Epidermal melanocyte (primary cell): ENCODE results near the gene HOXA4.

ENCODE experiments used
- DNase-seq: peaks from one replicate; pipeline ENCODE4 v3.0.0; 2011; ENCODE audit warnings: low spot score; ENCODE audit not compliant: insufficient read length

The HOXA4 gene

DNA sequence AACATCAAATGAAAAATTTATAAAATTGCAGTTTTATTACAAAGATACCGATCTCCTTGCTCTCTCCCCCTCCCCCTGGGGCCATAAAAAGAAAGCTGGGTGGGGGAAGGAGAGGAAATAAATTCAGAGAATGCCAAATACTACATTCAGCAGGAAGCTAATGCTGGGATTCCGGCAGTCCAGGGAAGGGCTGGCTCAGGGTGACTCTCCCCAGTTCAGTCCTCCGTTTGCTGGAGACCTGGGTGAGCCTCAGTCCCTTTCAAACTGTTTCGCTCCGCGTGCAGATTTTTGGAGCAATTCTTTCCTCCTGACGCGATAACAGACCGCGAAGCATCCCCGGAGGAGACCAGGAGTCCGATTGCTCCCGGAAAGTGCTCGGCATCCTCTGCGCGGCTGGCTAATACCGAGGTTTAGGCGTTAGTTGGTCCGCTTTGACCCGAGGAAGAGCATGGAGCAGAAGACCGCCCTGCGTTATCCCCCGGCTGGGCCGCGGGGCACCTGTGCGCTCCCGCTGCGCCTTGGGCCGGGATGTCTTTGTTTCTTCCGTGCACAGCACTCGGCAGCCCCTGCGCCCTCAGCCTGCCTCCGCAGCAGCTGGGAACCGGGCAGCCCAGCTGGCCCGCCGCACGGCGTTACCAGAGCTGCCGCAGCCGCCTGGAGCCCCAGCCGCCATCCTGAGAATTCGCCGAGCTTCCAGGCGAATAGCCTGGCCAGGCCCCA, 24.2 kb downstream of the HOXA4 start:
- no peak for DNase-seq

DNA sequence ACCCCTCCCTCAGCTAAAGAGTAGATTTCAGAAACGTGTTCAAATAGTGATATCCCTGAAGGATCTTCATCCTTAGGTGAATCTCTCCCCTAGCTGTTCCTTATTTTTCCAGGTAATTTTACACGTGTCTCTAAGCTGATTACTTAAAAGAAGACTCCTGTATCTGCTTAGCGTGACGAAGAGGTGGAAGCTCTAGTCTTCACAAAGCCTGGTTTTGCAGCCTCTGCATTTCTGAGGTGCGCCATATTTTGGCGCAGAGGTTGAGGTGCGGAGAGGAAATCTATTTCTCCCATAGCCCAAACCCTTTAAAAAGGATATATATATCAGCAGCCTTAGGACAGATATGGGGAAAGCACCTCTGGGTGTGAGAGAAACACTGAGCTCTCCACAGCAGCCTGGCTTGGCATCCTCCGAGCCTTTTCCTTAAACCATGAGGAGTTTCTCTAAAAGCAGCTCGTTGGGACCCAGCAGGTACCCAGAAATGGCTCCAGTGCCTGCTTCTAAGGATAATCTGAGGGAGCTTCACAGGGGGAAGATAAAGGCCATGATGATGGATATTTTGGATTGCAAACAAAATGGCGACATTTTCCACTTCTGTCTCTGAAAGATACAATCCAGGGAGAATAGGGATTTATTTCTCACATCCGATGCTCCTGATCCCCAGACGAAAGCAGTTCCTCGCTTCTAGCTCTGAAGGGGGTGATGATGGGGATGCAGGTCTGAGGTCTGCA, 25.1 kb downstream of the HOXA4 start:
- DNase-seq, result no peak

DNA sequence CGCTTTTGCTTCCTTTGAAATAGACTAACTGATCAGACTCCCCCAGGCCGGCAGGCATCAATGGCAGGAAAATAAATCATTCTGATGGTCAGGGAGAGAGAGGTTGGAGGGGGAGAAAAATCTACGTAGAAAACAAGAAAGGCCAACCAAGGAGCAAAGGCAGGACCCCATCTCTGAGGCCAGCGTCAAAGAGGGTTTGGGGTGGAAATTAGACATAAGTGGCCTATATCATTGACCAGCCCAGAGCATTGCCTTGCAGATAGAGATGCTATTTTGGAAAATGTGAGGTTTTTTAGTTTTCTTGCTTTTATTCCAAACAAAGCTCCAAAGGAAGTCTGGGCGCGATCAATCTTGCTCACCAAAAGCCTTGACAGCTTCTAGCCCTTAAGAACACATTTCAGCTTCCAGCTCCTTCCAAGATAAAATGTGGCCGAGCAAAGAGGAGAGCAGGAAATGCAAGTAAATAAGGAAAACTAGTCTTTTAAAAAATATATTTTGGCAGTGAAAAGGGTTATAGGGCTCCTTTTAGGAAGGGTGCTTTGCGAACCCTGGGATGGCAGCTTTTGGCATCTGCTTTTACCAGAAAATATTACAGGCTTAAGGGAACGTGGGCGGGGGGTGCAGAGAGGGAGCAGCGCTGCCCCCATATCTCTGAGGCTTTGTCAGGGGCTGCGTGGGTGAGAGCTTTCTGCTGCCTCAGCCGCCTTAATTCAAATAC, 26.1 kb downstream of the HOXA4 start:
- DNase-seq, result no peak

DNA sequence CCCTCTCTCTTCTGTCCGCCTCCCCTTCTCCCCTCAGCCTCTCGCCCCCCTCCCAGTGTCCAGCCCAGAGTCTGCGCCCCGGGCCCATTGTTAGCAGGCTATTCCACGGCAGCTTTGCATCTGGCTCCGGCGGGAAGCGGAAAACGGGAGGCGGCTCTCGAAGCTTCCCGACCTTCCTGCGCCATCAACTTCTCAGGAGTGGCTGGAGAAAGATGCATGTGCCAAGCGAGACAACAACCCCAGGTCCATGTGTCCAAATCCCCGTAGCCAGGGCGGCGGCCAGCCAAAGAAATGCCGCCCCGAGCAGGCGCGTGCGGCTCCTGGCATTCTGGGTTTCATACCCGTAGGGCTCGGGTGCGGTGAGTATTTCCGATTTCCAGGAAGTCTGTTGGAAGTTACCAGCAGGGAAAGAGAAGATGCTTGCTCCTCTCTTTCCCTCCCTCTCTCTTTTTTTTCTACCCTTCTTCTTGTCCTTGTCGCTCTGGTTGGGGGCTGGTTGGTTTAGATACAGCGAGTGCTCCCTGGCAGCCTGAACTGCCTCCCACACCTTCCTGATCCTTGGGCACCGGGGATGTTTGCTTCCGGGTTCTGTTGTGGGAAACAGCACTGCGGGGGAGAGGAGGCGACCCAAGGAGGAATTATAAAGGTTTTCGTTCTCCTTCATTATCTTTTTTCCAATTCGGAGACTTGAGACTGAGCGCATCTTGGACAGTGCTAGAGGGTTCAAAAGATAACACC, 26.9 kb downstream of the HOXA4 start:
- DNase-seq, result no peak

DNA sequence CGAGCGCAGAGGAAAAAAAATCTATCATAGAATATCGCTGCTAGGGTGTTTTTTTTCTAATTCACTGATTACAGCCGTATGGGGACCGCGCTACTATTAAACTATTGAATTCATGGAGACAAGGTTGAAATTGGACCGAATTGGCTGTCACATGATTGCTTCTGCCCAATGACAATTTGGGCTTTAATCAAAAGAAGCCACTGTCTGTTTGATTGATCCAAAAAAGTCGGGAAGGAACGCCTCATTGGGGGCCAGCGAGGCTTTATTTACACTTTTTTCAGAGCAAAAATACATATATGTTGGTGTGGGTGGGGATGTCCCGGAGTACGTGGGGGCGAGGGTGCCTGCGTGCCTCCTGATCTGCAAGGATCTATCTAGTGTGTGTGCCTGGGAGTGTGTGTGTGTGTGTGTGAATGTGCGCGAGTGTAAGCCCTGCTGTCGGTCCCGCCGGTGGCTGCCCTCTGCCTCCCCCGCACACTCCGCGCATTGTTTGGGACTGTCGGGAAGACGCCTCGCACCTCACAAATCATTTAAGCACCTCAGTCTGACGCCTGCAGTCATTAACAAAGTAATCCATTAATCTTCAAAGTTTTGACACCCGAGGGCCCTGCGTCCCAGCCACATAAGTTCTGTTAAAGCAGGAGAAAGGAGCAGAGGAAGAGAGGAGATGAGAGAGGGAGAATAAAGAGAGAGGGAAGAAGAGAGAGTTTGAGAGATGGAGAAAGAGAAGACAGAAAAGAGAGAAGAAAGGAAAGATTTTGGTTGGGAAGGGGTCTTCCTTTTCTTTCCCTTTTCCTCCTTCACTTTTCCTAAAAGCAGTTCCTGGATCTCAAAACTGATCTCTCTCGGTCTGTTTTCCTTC, 27.7 kb downstream of the HOXA4 start, which contains the start of gene HOXA2:
Gene HOXA2, minus strand, starts transcription at position 103 of the 862 bp plus-strand sequence. CDS start 183 bp downstream, outside the sequence.
- no peak for DNase-seq

DNA sequence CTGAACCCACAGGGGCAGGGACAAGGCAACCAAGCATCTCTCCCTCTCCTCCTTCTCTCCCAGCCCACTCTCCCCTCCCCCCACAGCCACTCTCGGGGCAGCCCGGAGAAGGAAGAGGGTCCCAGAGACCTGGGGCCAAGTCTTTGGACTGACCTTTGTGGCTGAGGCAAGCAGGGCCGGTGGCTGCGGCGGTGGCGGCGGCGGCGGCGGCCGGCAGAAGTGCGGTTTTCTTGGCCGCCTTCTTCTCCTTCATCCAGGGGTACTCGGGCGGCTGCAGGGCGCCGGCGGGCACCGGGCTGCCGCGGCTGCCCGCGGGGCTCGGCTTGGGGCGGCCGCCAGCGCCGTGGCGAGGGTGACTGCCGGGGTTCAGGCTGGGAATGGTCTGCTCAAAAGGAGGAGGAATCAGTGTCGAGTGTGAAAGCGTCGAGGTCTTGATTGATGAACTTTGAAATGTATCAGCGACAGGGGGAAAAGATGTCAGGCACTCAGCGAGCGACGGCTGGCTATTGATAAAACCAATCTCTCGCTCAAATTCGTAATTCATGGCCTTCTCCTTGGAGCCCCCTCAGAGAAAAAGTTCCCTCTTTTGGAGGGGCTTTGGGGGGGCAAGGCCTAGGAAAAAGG, 28.5 kb downstream of the HOXA4 start:
- no peak for DNase-seq

DNA sequence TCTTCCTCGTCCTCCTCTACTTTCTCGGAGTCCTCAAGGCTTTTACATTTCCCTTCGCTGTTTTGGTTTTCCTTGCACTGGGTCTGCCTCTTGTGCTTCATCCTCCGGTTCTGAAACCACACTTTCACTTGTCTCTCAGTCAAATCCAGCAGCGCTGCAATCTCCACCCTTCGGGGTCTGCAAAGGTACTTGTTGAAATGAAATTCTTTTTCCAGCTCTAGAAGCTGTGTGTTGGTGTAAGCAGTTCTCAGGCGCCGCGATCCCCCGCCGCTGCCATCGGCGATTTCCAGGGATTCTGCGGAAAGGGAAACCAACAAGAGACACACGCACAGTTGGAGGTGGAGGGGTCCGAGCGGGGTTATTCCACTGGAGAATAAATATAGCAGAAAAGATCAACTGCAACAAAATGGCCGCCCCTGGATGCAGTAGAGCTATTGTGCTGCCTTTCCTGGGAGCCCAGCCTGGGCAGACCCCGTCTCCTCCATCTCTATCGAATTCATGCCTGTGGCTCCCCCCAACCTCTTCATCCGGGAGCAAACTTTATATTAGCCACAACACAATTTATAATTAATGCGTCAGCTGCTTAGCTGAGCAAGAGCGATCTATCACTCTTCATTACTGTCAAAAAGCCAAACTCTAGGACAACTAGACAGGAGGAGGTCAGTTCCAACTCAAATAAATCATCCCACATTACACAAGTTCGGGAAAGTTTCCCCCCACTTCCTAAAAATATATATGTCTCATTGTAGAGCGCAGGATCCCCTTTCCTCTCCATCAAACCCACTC, 29.2 kb downstream of the HOXA4 start:
- no peak for DNase-seq

DNA sequence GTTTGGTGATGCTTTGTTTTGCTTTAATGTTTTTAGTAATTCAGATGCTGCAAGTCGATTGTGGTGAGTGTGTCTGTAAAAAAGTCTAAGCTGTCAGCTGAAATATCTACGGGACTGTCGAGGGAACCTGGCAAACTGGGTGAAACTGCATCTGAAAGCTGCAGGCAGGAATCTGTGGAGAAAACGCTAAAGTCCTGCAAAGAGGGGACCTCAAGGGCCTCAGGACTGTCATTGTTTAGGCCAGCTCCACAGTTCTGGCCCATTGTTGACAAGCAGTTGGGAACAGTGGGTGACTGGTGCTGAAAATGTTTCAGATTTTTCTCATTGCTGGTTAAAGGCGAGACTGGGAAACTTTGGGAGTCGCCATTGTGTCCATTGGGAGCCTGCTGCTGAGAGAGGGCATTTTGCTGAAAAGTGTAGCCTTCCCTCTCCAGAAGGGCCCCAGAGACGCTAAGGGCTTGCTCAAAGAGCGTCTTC, 29.8 kb downstream of the HOXA4 start:
- no peak for DNase-seq

DNA sequence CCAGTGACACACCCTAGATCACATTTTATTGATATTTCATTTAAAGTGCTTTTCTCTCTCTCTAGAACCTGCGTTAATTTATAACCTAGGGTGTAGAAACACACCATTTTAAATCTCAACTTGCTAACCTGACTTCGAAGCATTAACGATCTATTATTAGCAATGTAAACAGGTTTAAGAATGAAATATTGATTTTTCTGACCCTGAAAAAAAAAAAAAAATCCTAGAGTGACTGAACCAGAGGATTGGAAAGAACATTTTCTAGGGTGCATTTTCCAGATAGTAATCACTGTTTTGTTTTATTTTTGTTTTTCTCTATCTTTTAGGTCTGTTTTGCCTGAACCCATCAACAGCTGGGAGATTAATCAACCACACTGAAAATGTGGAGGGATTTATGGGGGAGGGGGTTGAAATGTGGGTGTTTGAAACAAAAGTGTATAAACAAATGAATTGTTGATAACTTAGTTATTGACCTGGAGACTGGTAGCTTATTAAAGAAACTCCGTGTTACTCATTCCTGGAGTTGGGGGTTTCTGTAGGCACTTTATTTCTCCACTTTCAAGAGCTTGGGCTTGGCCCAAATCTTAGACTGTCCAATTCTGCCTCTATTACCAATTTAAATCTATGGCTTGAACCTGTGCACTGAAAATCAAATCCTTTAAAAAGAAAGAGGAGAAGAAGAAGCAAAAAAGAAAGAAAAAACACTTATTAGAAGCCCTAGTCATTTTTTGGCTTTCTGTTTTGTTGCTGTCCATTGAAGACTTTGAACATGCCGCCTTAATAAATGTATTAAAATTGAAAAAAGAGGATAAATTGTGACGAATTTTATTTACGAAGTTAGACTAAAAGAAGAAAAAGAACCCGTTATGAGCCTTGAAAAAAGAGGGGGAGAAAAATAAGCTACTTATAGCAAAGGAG, 30.8 kb downstream of the HOXA4 start:
- no peak for DNase-seq

DNA sequence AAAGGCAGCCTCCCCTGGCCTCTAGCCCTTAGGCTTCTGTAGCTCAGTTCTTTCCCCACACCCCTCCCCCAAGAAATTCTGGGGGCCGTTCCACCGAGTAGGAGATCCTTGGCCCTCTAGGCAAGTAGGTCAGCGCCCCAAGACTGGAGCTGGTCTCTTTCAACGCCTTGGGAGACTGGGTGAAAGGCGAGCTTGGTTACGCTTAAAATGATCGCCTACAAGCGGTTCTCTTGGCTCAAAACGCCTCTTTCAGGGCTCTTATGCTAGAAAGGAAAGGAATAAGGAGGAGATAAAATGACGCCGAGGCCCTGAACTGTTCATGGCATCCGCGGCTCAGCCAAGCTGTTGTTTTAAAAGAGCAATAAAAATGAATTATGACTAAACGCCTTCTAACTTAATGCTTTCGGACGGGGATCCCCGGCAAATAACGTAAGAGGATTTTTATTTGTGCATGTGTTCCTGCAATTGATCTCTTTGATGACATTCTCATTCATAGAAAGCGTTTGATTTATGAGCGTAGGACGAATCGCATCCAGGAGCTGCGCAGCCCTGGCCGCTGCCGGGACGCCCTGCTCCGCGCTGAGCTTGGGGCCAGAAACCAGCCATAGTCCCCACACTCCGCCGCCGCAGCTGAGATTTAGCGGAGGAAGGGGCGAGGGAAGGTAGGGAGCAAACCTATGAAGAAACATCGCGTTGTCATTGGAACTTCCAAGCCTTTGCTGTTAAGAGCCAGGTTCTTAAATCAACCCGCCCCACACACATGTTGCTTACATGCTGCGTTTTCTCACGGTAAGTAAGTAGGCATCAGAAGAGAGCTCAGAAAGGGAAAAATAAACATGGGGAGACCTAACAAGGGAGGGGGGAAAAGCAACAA, 31.7 kb downstream of the HOXA4 start:
- DNase-seq, result no peak

DNA sequence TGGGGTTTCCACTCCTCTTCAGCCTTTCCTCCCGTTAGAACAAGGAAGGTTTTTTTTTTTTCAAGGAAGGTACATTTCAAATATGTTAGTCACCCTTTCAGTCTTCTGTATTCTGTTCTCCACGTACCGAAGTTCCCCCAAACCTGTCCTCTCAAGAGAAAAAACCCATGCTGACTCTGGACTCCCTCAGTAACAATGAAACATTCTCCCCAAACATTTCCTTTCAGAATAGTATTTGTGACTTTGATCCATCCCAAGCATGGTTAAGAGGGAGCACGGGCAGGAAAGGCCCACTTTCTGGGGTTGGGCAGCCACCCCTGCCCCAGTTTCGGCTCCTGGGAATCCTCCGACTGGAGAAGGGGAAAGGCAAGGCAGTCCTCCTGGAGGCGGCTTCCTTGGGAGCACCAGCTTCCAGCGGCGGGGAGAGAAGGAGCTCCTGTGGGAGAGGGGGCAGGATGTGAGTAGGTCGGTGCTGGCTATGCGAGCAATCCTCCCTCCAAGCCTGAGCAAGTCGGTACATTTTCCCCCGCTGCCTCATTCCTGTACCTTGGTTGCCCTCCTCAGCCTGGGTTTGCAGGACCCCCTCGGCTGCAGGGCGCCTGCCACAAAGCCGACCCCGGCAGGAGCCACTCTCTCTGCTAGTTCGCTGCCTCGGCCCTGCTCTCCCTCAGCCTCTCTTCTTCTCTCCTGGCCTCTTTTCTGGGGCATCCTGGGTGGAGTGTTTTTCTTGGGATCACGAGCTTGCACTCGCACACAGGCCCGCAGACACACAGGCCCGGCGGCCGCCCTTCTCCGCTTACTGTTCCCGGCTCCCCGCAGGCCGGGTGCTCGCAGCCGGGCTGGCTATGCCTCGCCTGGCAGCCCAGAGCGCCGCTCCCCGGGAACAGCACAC, 32.6 kb downstream of the HOXA4 start:
- no peak for DNase-seq

DNA sequence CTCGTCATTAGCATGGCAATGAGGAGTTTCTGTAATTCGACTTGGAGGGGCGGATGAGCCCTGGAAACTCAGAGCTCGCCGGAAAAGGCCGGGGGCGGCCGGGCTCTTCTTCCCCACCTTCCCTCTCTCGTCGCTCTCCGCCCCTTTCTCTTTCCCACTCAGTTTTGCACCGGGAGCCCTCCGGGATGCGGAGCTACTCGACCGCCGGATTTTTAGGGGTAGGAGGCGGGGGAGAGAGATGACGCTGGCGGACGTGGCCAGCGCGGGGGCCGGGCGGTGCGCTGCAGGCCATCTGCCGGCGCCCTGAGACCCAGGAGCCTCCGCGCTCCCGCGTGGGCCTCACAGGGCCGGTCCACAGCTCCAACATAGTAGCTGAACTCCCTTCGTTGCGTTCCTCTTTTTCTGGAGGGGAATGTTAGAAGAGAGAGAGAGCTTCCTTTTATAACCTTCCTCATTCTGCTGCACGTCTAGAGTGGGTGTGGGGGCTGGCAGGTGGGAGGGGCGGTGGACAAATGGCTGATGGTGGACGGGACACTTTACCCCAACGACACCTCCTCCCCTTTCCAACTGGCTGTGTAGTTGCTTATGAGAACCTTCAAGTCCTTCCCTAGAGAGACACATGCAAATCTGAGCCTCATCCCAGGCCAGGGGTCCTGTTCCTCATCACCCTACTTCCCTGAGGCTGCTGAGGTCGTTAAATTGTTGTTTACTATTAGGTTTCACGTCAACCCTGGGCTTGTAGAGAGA, 33.6 kb downstream of the HOXA4 start:
- peak; percentile 74 for DNase-seq

DNA sequence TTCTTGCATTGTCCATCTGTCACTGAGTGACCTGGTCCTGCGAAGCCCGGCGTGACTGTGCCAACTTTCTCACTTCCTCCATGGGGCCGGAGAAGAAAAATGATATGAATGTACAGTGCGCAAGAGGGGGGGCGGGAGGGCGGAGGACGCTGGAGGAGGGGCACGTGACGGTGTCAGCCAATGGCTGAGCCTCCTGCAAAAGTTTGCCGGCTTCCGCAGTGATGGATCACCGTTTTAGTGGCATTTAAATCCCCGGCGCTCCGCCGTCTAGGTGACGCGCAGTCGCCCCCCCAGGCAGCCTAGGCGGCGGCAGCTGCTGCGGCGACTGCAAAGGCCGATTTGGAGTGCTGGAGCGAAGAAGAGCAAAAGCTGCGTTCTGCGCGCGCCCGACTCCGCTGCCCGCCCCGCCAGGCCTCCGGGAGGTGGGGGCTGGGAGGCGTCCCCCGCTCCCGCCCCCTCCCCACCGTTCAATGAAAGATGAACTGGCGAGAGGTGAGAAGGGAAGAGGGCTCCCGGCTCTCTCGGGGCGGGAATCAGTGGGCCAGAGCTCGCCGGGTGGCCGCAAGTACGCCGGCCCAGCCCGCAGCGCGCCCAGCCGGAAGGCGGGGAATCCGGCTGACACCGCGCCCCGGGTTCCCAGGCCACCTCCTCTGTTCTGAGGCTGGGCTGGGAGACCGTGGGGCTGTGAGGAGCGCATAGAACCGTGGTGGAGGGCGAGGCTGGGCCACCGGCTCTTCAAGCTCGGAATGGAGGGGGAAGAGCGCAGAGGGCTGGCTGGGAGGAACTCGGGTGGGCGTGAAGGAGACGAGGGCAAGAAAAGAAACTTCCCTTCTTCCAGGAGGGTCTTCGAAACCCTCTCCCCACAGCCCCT, 34.4 kb downstream of the HOXA4 start, which contains the start of gene HOXA1:
Gene HOXA1, minus strand, starts transcription at position 104 of the 871 bp plus-strand sequence. Its CDS starts 88 bp downstream, at position 16.
- peak; percentile 99 for DNase-seq
